ENCODE measurements around the gene FAM72B.
"Not testable (repeated sequence)": the region's sequence is repeated elsewhere in the genome, so short reads cannot be mapped to it uniquely, and the experiment has no call there.

FAM72B gene

GRCh38 chr1:121200232-121200631 lies 16.1 kb upstream of the FAM72B start:
- not testable (repeated sequence) for DNase-seq (ENCODE audit: low read depth in 2 of 2)

- not testable (repeated sequence) for DNase-seq (ENCODE audit: low read depth in 2 of 2)
Measured at GRCh38 chr1:121199763-121200162, 15.6 kb upstream of the FAM72B start.

- not testable (repeated sequence) for DNase-seq (ENCODE audit: low read depth in 2 of 2)
Measured at GRCh38 chr1:121197095-121197882, 13.1 kb upstream of the FAM72B start.

GRCh38 chr1:121192512-121192911 lies 8.4 kb upstream of the FAM72B start:
- not testable (repeated sequence) for DNase-seq (ENCODE audit: low read depth in 2 of 2)

- DNase-seq (ENCODE audit: low read depth in 2 of 2) = not testable (repeated sequence)
Measured at GRCh38 chr1:121187914-121188313, 3.8 kb upstream of the FAM72B start.

- DNase-seq (ENCODE audit: low read depth in 2 of 2) = not testable (repeated sequence)
Measured at GRCh38 chr1:121186191-121186590, 2.1 kb upstream of the FAM72B start.

GRCh38 chr1:121185140-121185708 lies 1.1 kb upstream of the FAM72B start:
- not testable (repeated sequence) for DNase-seq (ENCODE audit: low read depth in 2 of 2)

- not testable (repeated sequence) for DNase-seq (ENCODE audit: low read depth in 2 of 2)
Measured at GRCh38 chr1:121183867-121184266, 273 bp downstream of the FAM72B start.

- DNase-seq (ENCODE audit: low read depth in 2 of 2) = not testable (repeated sequence)
Measured at GRCh38 chr1:121178197-121178596, 5.9 kb downstream of the FAM72B start.

GRCh38 chr1:121176649-121177048 lies 7.5 kb downstream of the FAM72B start:
- not testable (repeated sequence) for DNase-seq (ENCODE audit: low read depth in 2 of 2)

- not testable (repeated sequence) for DNase-seq (ENCODE audit: low read depth in 2 of 2)
Measured at GRCh38 chr1:121168152-121168668, 15.9 kb downstream of the FAM72B start.

GRCh38 chr1:121167225-121167738 lies 16.9 kb downstream of the FAM72B start:
- not testable (repeated sequence) for DNase-seq (ENCODE audit: low read depth in 2 of 2)

GRCh38 chr1:121165296-121165695 lies 18.8 kb downstream of the FAM72B start:
- not testable (repeated sequence) for DNase-seq (ENCODE audit: low read depth in 2 of 2)

GRCh38 chr1:121163850-121164757 lies 20.0 kb downstream of the FAM72B start:
- DNase-seq (ENCODE audit: low read depth in 2 of 2) = not testable (repeated sequence)

GRCh38 chr1:121161199-121161901 lies 22.8 kb downstream of the FAM72B start:
- DNase-seq (ENCODE audit: low read depth in 2 of 2) = not testable (repeated sequence)

- DNase-seq (ENCODE audit: low read depth in 2 of 2) = not testable (repeated sequence)
Measured at GRCh38 chr1:121160118-121160517, 24.0 kb downstream of the FAM72B start.

- DNase-seq (ENCODE audit: low read depth in 2 of 2) = not testable (repeated sequence)
Measured at GRCh38 chr1:121157609-121158008, 26.5 kb downstream of the FAM72B start.

- DNase-seq (ENCODE audit: low read depth in 2 of 2) = not testable (repeated sequence)
Measured at GRCh38 chr1:121156958-121157603, 27.1 kb downstream of the FAM72B start.

GRCh38 chr1:121155671-121156358 lies 28.3 kb downstream of the FAM72B start:
- DNase-seq (ENCODE audit: low read depth in 2 of 2) = not testable (repeated sequence)

GRCh38 chr1:121154811-121155210 lies 29.3 kb downstream of the FAM72B start:
- DNase-seq (ENCODE audit: low read depth in 2 of 2) = not testable (repeated sequence)

Measured in activated CD4-positive, alpha-beta T cell treated with anti-CD3 and anti-CD28 coated beads for 24 hours (primary cell).